Activated naive CD8-positive, alpha-beta T cell (primary cell): Measurements from ENCODE around the gene SOCS6.
A peak's percentile ranks its signal among the peaks of the same experiment; 100 is the strongest.

Experiments used
- H3K27ac Mint-ChIP-seq: one replicate; pipeline ENCODE4 v1.8.0; 2021; ENCODE audit warnings: mixed read lengths
- H3K27me3 Mint-ChIP-seq: one replicate; pipeline ENCODE4 v1.8.0; 2021; ENCODE audit warnings: mixed read lengths
- H3K36me3 Mint-ChIP-seq: one replicate; pipeline ENCODE4 v1.8.0; 2021; ENCODE audit warnings: mixed read lengths
- H3K4me1 Mint-ChIP-seq: one replicate; pipeline ENCODE4 v1.8.0; 2021; ENCODE audit warnings: low read depth, mixed read lengths
- H3K4me3 Mint-ChIP-seq: one replicate; pipeline ENCODE4 v1.8.0; 2021; ENCODE audit warnings: mild to moderate bottlenecking, mixed read lengths
- H3K9me3 Mint-ChIP-seq: one replicate; pipeline ENCODE4 v1.8.0; 2021; ENCODE audit warnings: low read depth, mixed read lengths

The SOCS6 gene

DNA sequence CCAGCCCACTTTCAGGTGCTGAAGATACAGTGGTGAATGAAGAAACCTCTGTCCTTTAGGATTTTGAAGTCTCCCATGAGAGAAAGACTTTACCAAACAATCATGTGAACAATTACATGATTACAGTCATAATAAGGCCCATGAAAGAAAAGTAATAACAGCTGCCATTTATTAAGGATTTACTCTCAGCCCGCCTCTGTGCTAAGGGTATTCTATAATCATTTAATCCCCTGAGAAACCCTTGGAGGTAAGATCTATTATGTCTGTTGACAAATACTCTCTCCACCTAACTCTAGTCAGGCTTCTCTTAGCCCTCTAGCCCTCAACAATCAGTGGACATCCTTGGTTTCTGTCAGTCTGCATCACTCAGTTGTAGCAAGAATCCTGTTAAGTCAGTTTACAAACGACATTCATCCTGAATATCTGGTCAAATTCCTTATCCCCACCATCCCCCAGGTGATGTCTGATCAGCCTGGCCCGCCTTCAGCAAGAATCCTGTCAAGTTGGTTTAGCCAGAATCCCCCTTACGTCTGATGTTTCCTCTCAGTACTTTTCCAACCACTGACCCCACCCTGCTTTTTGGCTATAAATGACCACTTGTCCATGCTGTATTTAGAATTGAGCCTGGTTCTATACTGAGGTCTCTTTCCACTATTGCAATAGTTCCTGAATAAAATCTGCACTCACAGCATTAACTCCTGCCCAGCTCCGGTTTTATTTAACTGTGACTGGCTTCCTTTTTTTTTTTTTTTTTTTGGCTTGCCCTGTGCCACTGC, 12.2 kb upstream of the SOCS6 start:
- Mint-ChIP-seq H3K9me3 (peaks cover 22% of the 10 kb centered on the region), H3K27ac (no peak overlapping the region), H3K27me3 (peaks cover 6% of the 10 kb centered on the region), H3K36me3 (peaks cover 3% of the 10 kb centered on the region), H3K4me3 (no peak overlapping the region), H3K4me1 (no peaks in the 10 kb centered on the region)

GRCh38 chr18:70279470-70279869, 9.4 kb upstream of the SOCS6 start:
- Mint-ChIP-seq H3K36me3 (peaks cover 3% of the 10 kb centered on the region), H3K4me3 (no peak overlapping the region), H3K9me3 (peaks cover 11% of the 10 kb centered on the region), H3K27ac (no peak overlapping the region), H3K4me1 (no peaks in the 10 kb centered on the region), H3K27me3 (peaks cover 10% of the 10 kb centered on the region)

DNA sequence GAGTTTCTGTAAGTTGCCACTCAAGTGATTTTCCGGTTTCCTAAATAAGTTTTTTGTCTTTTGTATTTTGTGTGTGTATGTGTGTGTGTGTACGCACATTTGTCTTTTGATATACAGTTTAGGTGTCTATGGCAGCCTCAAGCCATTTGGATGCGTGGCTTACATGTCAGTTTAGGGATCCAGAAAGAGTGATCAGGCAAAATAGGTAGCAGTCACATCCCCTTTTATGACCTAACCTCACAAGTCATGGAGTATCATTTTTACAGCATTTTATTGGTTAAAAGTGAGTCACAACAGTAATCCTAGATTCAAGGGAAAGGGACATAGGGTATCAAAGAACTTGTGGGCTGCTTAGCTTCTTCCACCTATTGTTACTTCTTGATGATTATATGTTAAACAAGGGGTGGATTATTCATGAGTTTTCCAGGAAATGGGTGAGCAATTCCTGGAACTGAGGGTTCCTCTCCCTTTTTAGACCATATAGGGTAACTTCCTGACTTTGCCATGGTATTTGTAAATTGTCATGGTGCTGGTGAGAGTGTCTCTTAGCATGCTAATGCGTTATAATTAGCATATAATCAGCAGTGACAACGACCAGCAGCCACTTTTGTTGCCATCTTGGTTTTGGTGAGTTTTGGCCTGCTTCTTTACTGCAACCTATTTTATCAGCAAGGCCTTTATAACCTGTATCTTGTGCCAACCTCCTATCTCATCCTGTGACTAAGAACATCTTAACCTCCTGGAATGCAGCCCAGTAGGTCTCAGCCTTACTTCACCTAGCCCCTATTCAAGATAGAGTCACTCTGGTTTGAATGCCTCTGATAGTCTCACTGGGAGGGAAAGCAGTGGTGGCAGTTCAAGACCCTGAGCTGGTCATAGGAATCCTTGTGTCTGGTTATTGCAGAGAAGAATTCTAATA, 8.6 kb upstream of the SOCS6 start:
- H3K4me3 Mint-ChIP-seq = no peak overlapping the region
- no peak overlapping the region for H3K27ac Mint-ChIP-seq
- peaks cover 3% of the 10 kb centered on the region for H3K36me3 Mint-ChIP-seq
- H3K4me1 Mint-ChIP-seq = no peaks in the 10 kb centered on the region
- peaks cover 11% of the 10 kb centered on the region for H3K9me3 Mint-ChIP-seq
- peaks cover 11% of the 10 kb centered on the region for H3K27me3 Mint-ChIP-seq

DNA sequence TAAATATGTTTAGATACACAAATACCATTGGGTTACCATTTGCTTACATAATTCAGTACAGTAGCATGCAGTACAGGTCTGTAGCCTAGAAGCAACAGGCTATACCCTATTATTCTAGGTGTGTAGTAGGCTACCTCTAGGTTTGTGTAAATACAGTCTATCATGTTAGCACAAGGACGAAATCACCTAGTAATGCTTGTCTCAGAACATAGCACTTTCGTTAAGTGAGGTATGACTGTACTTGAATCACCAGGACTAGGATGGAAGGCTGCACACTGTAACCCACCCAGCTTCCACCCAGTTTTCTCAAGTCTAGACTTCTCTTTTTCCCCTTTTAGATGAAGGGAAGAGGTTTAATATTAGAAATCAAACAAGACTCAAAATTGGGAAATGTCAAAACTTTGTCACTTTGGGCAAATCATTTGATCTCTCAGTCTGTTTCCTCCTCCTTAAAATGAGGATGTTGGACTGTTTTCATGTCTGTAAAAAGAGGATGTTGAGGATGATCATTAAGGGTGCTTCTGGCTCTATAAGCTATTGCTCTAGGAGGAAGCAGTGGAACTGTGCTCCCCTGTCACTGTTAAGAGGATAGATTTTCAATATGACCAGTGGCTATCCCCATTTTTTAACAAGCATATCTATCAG, 3.7 kb upstream of the SOCS6 start:
- Mint-ChIP-seq H3K4me3 (no peak overlapping the region), H3K27me3 (peaks cover 15% of the 10 kb centered on the region), H3K9me3 (peaks cover 11% of the 10 kb centered on the region), H3K36me3 (peaks cover 3% of the 10 kb centered on the region), H3K27ac (no peak overlapping the region), H3K4me1 (peaks cover 7% of the 10 kb centered on the region)

- Mint-ChIP-seq H3K4me1 (peaks cover 12% of the 10 kb centered on the region), H3K27ac (no peak overlapping the region), H3K4me3 (peak overlapping the region; percentile 76), H3K36me3 (no peaks in the 10 kb centered on the region), H3K27me3 (peaks cover 27% of the 10 kb centered on the region), H3K9me3 (no peaks in the 10 kb centered on the region)
Measured at GRCh38 chr18:70287731-70288130, 1.1 kb upstream of the SOCS6 start.

DNA sequence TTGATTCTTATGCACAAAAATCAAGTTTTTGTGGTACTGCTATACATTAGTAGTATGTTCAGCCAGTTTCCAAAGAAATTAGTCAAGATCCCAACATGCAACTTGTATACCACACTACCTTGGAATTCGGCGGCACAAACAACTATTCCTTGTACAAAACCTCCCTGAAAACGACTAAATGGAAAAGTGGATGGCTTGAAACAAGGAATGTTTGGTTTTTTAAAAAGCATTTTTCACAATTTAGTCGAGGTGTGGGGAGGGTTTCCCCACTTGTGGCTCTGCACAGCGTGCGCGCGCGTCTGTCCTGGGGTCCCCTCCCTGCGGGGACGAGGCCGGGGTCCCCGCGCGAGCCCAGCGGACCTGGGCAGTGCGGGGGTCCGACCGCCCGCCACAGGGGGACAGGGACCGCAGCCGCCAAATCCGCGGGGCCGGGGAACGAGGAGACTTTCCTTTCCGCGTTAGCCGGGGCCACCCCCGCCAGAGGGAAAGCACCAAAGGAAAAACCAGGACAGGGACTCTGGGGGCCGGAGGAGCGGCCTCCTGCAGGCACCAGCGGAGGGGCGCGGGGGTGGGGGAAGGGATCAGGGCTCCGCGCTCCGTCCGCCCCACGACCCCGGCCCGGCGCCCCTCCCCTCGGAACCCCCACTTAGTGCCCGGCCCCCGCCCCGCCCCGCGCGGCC, 534 bp upstream of the SOCS6 start:
- no peaks in the 10 kb centered on the region for H3K9me3 Mint-ChIP-seq
- H3K4me1 Mint-ChIP-seq = peaks cover 12% of the 10 kb centered on the region
- no peaks in the 10 kb centered on the region for H3K36me3 Mint-ChIP-seq
- no peak overlapping the region for H3K27ac Mint-ChIP-seq
- peaks cover 28% of the 10 kb centered on the region for H3K27me3 Mint-ChIP-seq
- H3K4me3 Mint-ChIP-seq = peak overlapping the region; percentile 76

DNA sequence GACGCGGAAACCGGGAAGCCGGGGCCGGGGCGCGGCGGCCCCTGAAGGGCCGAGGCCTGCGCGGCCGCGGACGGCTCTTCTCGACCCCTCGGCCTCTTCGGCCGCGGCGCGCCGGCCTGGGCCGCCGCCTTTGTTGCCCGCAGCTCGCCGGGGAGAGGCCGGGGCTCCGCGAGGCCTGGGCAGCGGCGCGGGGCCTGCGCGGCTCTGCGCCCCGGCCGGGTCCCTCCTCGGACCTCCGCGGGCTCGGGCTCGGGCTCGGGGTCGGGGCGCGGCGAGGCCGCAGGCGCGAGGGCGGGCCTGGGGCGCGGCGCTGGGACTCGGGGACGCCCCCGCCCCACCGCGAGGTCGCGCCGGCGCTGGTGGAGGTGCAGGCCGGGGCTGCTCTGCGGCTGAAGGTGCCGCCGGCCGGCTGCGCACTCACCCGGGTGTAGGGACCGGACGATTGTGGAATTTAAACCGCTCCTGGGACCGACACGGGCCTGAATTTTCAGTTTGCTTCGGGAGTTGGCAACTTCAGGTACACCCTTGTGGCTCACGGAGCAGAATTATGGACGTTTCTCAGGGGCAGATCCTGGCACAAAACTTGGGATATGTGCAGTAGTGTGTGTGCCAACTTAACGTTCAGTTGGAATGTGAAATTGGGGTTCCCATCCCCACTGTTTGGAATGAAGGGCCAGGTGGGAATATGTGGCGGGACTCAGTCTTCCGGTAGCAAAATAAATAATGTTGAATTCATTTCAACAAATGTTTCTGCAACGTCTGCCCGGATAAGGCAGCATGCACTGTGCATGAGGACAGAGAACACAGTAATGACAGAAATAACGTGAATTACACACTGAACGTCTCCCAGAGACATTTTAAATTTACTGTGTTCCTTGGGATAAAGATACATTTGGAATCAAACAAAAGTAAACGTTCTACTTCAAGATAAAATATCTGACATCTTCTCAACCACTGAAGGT, 787 bp downstream of the SOCS6 start:
- Mint-ChIP-seq H3K4me1 (peaks cover 12% of the 10 kb centered on the region), H3K36me3 (no peaks in the 10 kb centered on the region), H3K9me3 (no peaks in the 10 kb centered on the region), H3K27ac (peak overlapping the region; percentile 66), H3K27me3 (peaks cover 28% of the 10 kb centered on the region), H3K4me3 (peak overlapping the region; percentile 88)

- peaks cover 28% of the 10 kb centered on the region for H3K27me3 Mint-ChIP-seq
- peak overlapping the region; percentile 88 for H3K4me3 Mint-ChIP-seq
- no peaks in the 10 kb centered on the region for H3K36me3 Mint-ChIP-seq
- no peaks in the 10 kb centered on the region for H3K9me3 Mint-ChIP-seq
- no peak overlapping the region for H3K27ac Mint-ChIP-seq
- peaks cover 12% of the 10 kb centered on the region for H3K4me1 Mint-ChIP-seq
Measured at GRCh38 chr18:70290482-70291294, 1.8 kb downstream of the SOCS6 start.

DNA sequence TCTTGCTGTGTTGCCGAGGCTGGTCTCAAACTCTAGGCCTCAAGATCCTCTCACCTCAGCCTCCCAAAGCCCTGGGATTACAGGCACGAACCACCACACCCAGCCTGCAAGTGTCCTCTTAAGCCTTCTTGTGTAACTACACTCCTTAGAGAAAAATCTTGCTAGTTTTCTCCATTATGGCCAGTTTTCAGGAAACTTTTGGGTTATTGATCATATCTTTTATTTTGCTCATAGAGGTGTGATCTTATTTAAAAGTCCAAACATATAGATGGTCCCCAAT, 2.4 kb downstream of the SOCS6 start:
- peaks cover 12% of the 10 kb centered on the region for H3K4me1 Mint-ChIP-seq
- no peaks in the 10 kb centered on the region for H3K9me3 Mint-ChIP-seq
- peak overlapping the region; percentile 88 for H3K4me3 Mint-ChIP-seq
- no peak overlapping the region for H3K27ac Mint-ChIP-seq
- H3K36me3 Mint-ChIP-seq = no peaks in the 10 kb centered on the region
- peaks cover 29% of the 10 kb centered on the region for H3K27me3 Mint-ChIP-seq

DNA sequence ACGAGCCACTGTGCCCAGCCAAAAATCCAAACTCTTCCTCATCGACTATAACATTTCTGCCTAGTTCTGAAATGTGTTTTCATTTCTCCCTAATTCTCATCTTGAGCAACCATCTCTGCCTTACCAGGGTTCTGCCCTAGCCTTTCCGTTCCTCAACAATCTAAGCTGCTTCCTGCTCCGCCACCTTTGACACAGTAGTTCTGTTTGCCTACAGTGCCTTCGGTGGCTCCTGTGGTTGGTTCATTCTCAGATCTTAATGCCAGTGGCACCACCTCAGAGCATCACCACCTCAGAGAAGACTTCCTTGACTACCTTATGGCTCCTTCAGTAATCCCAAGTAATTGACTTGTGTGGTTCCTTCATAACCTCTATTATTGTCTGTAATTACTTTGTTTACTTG, 3.8 kb downstream of the SOCS6 start:
- H3K4me3 Mint-ChIP-seq = no peak overlapping the region
- H3K36me3 Mint-ChIP-seq = no peaks in the 10 kb centered on the region
- H3K27me3 Mint-ChIP-seq = peaks cover 30% of the 10 kb centered on the region
- H3K9me3 Mint-ChIP-seq = no peaks in the 10 kb centered on the region
- H3K27ac Mint-ChIP-seq = no peak overlapping the region
- peaks cover 12% of the 10 kb centered on the region for H3K4me1 Mint-ChIP-seq

GRCh38 chr18:70293166-70293565, 4.3 kb downstream of the SOCS6 start:
- H3K9me3 Mint-ChIP-seq = no peaks in the 10 kb centered on the region
- H3K27ac Mint-ChIP-seq = no peak overlapping the region
- H3K36me3 Mint-ChIP-seq = no peaks in the 10 kb centered on the region
- peaks cover 28% of the 10 kb centered on the region for H3K27me3 Mint-ChIP-seq
- H3K4me3 Mint-ChIP-seq = no peak overlapping the region
- H3K4me1 Mint-ChIP-seq = peaks cover 9% of the 10 kb centered on the region

DNA sequence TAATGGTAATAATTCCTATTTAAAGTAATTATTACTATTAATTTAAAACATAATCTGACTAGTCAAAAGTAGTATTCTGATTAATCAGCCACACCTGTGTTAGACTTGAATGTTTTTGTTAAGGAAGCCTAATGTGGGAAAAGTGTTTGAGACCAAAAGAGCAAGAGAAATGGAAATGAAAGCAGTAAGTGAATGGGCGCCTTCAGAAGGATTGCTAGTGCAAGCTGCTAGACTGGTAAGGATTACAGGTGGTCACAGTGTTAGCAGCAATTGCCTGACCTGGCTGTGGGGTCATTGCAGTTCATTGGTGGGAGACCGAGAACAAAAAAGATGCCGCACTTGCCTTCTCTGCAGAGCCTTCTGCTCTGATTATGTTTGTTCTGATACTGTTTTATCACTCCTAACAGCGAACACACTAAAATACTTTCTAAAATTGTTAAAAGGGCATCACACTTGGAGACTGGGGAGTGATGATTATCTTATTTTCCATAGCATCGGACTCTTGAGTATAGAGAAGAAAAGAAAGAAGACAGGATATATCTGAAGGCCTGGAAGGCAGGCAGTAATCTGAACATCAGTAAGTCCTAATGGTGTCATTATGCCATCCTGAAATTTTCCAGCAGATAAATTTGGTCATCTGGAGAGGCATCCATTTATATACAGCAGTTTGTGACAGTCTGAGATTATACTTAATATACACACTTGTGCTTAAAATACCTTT, 5.8 kb downstream of the SOCS6 start:
- no peak overlapping the region for H3K27ac Mint-ChIP-seq

More for the DNA sequence above, 5.8 kb downstream of the SOCS6 start:
- no peaks in the 10 kb centered on the region for H3K9me3 Mint-ChIP-seq
- H3K27me3 Mint-ChIP-seq = peaks cover 28% of the 10 kb centered on the region
- H3K36me3 Mint-ChIP-seq = no peaks in the 10 kb centered on the region
- no peak overlapping the region for H3K4me3 Mint-ChIP-seq
- H3K4me1 Mint-ChIP-seq = peaks cover 9% of the 10 kb centered on the region
